Muscle of leg (tissue), 11 donors: ENCODE measurements around the gene SAV1. TPM values are rescaled to one million over a fixed set of nuclear protein-coding genes. Genes with fewer than 3 reads are reported as not detected.

Experiments
- DNase-seq: peaks from one replicate; pipeline ENCODE4 v3.0.0; 2013
- H3K27ac ChIP-seq: one replicate; pipeline ENCODE4 v1.5.1; 2013; ENCODE audit warnings: mild to moderate bottlenecking, low read length, control low read depth
- H3K27me3 ChIP-seq: one replicate; pipeline ENCODE4 v1.6.1; 2013; ENCODE audit warnings: low read length; ENCODE audit not compliant: control insufficient read depth, insufficient read depth
- H3K36me3 ChIP-seq: one replicate; pipeline ENCODE4 v1.6.1; 2013; ENCODE audit warnings: low read length; ENCODE audit not compliant: control insufficient read depth, insufficient read depth
- H3K4me1 ChIP-seq: one replicate; pipeline ENCODE4 v1.6.1; 2013; ENCODE audit warnings: low read length; ENCODE audit not compliant: control insufficient read depth, insufficient read depth
- H3K4me3 ChIP-seq: one replicate; pipeline ENCODE4 v1.5.1; 2013; ENCODE audit warnings: low read length, control low read depth
- H3K9me3 ChIP-seq: replicated peaks from 2 replicates; pipeline ENCODE4 v1.6.1; 2013; ENCODE audit warnings: low read depth, low read length; ENCODE audit not compliant: control insufficient read depth
- WGBS: methylation state at CpG from one replicate; pipeline ENCODE4 v1.1.5; 2013; ENCODE audit warnings: missing lambda C conversion rate; ENCODE audit not compliant: insufficient coverage; 5-methylcytosine and 5-hydroxymethylcytosine counted together
- polyA plus RNA-seq, 8 donors: library from polyadenylated mRNA; unstranded; fragments of 120-200 nt; gene quantifications; one replicate each; pipeline versions ENCODE4 v1.2.1 to v1.2.3, GENCODE V29; 2013; ENCODE audit warnings: inconsistent platforms in 1 of 8, low replicate concordance in 1 of 8; ENCODE audit not compliant: insufficient read length in 8 of 8, insufficient read depth in 1 of 8
- total RNA-seq: library from RNA; stranded (reverse); fragments of 120-200 nt; gene quantifications from one replicate; pipeline ENCODE4 v1.2.4, GENCODE V29; 2013

Gene SAV1
- total and polyA plus RNA-seq, 9 donors: 16.2 to 35.3 (median 22.1) TPM

DNA sequence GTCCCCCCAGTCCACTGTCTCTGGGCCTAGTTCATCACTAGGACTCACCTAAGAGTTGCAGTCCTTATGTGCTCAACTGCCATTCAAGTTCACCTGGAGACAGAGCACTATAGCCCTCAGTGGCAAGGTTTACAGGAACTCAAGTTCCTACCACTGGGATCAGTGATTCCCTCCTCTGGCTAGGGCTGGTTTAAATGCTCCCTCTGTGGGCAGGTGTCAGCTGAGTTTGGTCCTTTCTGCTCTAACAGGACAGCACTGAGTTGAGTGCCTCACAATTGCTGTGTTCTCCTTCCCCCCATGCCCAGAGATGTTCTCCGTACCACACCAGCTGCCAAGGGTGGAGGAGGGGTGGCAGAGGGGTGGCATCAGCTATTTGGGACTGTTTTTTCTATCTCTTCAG, 20.8 kb upstream of the SAV1 start:
- no peak for DNase-seq
- no peaks in the 10 kb centered on the region for H3K4me1 ChIP-seq
- no peak overlapping the region for H3K27ac ChIP-seq
- no CpG with 5 or more reads among the region's 1 CpG for WGBS
- H3K36me3 ChIP-seq: no peaks in the 10 kb centered on the region
- H3K27me3 ChIP-seq: no peaks in the 10 kb centered on the region
- peaks cover 2% of the 10 kb centered on the region for H3K9me3 ChIP-seq
- no peak overlapping the region for H3K4me3 ChIP-seq

- Histone ChIP-seq H3K9me3 (no peaks in the 10 kb centered on the region), H3K27me3 (no peaks in the 10 kb centered on the region), H3K4me1 (no peaks in the 10 kb centered on the region), H3K27ac (no peak overlapping the region), H3K4me3 (no peak overlapping the region), H3K36me3 (no peaks in the 10 kb centered on the region)
- DNase-seq: no peak
Observed at GRCh38 chr14:50679674-50680073, 11.6 kb upstream of the SAV1 start.

GRCh38 chr14:50678163-50678562, 10.1 kb upstream of the SAV1 start:
- WGBS: 42% methylated on average over 3 of the region's 5 CpGs
- Histone ChIP-seq H3K27me3 (no peaks in the 10 kb centered on the region), H3K4me1 (no peaks in the 10 kb centered on the region), H3K4me3 (no peak overlapping the region), H3K27ac (no peak overlapping the region), H3K36me3 (no peaks in the 10 kb centered on the region), H3K9me3 (no peaks in the 10 kb centered on the region)
- no peak for DNase-seq

DNA sequence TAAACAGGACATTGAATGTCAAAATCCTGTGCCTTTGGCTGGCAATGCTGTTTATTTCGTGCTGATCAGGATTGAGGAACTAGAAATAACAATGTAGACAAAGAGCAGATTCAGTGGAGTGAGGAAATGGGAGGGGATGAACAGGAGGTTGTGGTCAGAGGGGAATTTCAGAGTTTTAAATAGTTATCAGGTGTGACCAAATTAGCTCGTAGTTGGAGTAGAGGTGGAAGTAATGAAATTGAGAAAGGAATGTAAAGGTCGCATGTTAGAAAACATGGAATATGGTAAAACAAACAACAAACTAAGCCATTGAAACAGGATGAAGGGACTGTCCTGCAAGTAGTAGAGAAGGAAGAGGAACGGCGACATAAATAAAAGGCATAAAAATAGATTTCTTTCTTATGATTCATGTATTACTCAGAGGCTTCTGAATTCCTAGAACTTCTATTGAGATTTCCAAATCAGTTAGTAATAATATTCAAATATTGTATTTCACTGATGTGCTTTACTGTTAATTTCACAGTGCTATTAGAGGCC, 9.5 kb upstream of the SAV1 start:
- Histone ChIP-seq H3K27ac (no peak overlapping the region), H3K27me3 (no peaks in the 10 kb centered on the region), H3K4me3 (no peak overlapping the region), H3K36me3 (no peaks in the 10 kb centered on the region), H3K9me3 (no peaks in the 10 kb centered on the region), H3K4me1 (no peaks in the 10 kb centered on the region)
- 31% methylated on average over 1 of the region's 5 CpGs for WGBS
- DNase-seq: no peak

GRCh38 chr14:50676814-50677516, 8.9 kb upstream of the SAV1 start:
- H3K27ac ChIP-seq: no peak overlapping the region
- no peak overlapping the region for H3K4me3 ChIP-seq
- WGBS: 99% methylated on average over 5 of the region's 7 CpGs

DNA sequence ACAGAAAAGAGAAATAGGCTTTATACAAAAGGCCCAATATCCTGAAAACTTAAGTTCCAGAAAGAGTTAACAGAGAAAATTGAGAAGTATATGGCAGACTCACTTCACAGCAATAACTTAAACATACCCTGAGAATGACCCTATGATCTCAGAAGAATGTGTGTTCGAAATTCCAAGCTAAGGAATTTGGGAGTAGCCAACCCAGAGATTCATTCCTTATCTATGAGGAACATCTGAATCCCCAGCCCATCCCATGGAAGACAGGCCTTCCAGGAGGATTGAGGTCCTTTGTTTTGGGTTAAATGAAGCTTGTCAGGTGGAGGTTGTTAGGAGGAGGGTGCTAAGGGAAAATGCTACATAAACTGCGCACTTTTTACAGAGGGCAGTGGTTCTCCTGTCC, 7.5 kb upstream of the SAV1 start:
- H3K9me3 ChIP-seq: no peaks in the 10 kb centered on the region
- no peak overlapping the region for H3K27ac ChIP-seq
- H3K4me3 ChIP-seq: no peak overlapping the region
- no peaks in the 10 kb centered on the region for H3K27me3 ChIP-seq
- no peaks in the 10 kb centered on the region for H3K4me1 ChIP-seq
- no peaks in the 10 kb centered on the region for H3K36me3 ChIP-seq
- DNase-seq: no peak
- no CpG with 5 or more reads among the region's 2 CpGs for WGBS

More at GRCh38 chr14:50676814-50677516, 8.9 kb upstream of the SAV1 start:
- Histone ChIP-seq H3K9me3 (no peaks in the 10 kb centered on the region), H3K27me3 (no peaks in the 10 kb centered on the region), H3K36me3 (no peaks in the 10 kb centered on the region), H3K4me1 (no peaks in the 10 kb centered on the region)
- DNase-seq: no peak

DNA sequence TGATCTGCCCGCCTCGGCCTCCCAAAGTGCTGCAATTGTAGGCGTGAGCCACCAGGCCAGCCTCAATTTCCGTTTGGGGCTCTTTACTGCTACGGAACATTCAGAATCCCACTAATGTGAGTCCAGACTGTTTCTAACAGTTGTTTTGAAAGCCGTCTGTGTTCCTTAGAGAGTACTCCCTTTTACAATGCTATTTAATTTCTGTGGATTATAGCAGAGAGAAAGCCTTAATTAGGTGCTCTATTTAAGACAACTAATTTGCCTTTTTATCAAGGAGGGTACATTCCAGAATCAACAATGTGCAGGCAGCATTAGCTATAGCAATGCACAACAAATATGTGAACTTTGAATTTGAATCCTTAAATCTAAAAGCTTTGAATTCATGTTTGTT, 2.8 kb upstream of the SAV1 start:
- H3K4me3 ChIP-seq: no peak overlapping the region
- no peaks in the 10 kb centered on the region for H3K9me3 ChIP-seq
- H3K27me3 ChIP-seq: no peaks in the 10 kb centered on the region
- H3K36me3 ChIP-seq: no peaks in the 10 kb centered on the region
- 79% methylated on average over 5 of the region's 6 CpGs for WGBS
- DNase-seq: no peak
- H3K4me1 ChIP-seq: no peaks in the 10 kb centered on the region
- no peak overlapping the region for H3K27ac ChIP-seq

DNA sequence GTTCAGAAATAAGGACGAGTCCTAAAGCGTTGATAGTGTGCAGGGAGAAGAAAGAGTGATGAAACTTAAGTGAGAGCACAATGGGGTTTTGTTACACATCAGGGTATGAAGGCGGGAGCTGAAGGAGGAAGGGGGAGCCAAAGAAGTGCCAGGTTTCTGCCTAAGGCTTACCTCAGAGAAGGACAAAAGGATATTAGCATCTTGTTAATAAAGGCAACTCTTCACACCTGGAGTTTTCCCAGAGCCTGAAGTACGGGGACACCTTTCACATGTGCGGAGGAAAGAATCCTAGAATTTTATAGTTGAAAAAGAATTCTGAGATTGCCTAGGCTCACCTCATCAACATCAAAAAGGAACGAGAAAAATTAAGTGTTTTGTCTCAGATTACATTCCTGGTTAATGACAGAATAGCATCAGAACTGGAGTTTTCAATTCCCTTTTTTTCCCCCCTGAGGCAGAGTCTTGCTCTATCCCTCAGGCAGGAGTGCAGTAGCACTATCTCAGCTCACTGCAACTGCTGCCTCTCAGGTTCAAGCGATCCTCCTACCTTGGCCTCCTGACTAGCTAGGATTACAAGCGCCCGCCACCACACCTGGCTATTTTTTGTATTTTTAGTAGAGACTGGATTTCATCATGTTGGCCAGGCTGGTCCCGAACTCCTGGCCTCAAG, 2.2 kb upstream of the SAV1 start:
- no peaks in the 10 kb centered on the region for H3K4me1 ChIP-seq
- H3K9me3 ChIP-seq: no peaks in the 10 kb centered on the region
- no peaks in the 10 kb centered on the region for H3K27me3 ChIP-seq
- H3K27ac ChIP-seq: no peak overlapping the region
- no peaks in the 10 kb centered on the region for H3K36me3 ChIP-seq
- DNase-seq: no peak
- WGBS: 53% methylated on average over 4 of the region's 10 CpGs
- H3K4me3 ChIP-seq: no peak overlapping the region

DNA sequence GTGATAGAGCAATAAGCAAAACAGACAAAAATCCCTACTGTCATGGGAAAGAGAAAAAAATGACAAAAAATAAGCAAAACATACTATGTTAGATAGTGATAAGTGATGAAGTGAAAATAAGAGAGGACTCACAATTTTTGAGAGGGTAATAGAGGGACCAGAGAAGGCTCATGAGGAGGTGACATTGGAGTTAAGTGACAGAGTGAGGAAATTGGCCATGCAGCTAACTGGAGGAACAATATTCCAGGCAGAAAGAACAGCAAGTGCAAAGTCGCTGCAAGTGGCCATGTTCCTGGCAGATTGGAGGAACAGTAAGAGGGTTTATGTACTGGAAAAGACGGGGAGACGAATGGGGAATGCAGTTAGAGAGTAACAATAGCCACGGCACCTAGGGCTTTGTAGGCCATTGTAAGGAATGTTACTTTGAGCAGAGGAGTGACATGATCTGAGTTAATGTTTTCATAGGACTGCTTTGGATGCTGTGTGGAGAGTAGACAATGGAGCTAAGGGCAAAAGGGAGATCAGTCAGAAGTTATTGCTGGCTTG, 1.4 kb upstream of the SAV1 start:
- no peak overlapping the region for H3K27ac ChIP-seq
- H3K36me3 ChIP-seq: no peaks in the 10 kb centered on the region
- no peak overlapping the region for H3K4me3 ChIP-seq
- H3K4me1 ChIP-seq: no peaks in the 10 kb centered on the region
- DNase-seq: no peak
- H3K9me3 ChIP-seq: no peaks in the 10 kb centered on the region
- H3K27me3 ChIP-seq: no peaks in the 10 kb centered on the region
- WGBS: 78% methylated on average over 4 of the region's 4 CpGs

GRCh38 chr14:50668826-50669143, 679 bp upstream of the SAV1 start:
- H3K27me3 ChIP-seq: no peaks in the 10 kb centered on the region
- DNase-seq: no peak
- H3K36me3 ChIP-seq: no peaks in the 10 kb centered on the region
- WGBS: no CpG with 5 or more reads among the region's 6 CpGs
- no peaks in the 10 kb centered on the region for H3K4me1 ChIP-seq
- no peaks in the 10 kb centered on the region for H3K9me3 ChIP-seq
- H3K27ac ChIP-seq: peak overlapping the region; percentile 95
- H3K4me3 ChIP-seq: peak overlapping the region; percentile 81
